Urinary bladder (tissue), 4 donors: ENCODE data around the gene STX10. TPM values are rescaled to one million over a fixed set of nuclear protein-coding genes. Genes with fewer than 3 reads are reported as not detected.
"Not testable (repeated sequence)": the region's sequence is repeated elsewhere in the genome, so short reads cannot be mapped to it uniquely, and the experiment has no call there.

Experiments
- DNase-seq: peaks from one replicate; pipeline ENCODE4 v3.0.0-alpha.2; 2015; ENCODE audit errors: extremely low spot score
- H3K27ac ChIP-seq: one replicate; pipeline ENCODE4 v1.5.1; 2013; ENCODE audit warnings: low read depth, mild to moderate bottlenecking, moderate library complexity
- H3K36me3 ChIP-seq: one replicate; pipeline ENCODE4 v1.6.1; 2013; ENCODE audit warnings: mild to moderate bottlenecking, moderate library complexity; ENCODE audit not compliant: insufficient read depth
- H3K4me1 ChIP-seq: one replicate; pipeline ENCODE4 v1.6.1; 2013; ENCODE audit warnings: mild to moderate bottlenecking, moderate library complexity; ENCODE audit not compliant: insufficient read depth
- H3K4me3 ChIP-seq: one replicate; pipeline ENCODE4 v1.5.1; 2013; ENCODE audit warnings: low read depth, low read length
- WGBS: extraction: QIAGEN DNeasy Blood & Tissue Kit; methylation state at CpG from one replicate; pipeline ENCODE4 v1.1.7; 2013; 5-methylcytosine and 5-hydroxymethylcytosine counted together
- polyA plus RNA-seq: library from polyadenylated mRNA; stranded (reverse); fragments of 200-250 nt; gene quantifications from one replicate; pipeline ENCODE4 v1.2.3, GENCODE V29; 2013
- total RNA-seq: library from RNA; depleted of rRNA; stranded (reverse); fragments of >200 nt; gene quantifications from one replicate; pipeline ENCODE4 v1.2.3, GENCODE V29; 2014
- donor health status: healthy with polysubstance abuse.
- donor health status: healthy.

Gene STX10, protein sequence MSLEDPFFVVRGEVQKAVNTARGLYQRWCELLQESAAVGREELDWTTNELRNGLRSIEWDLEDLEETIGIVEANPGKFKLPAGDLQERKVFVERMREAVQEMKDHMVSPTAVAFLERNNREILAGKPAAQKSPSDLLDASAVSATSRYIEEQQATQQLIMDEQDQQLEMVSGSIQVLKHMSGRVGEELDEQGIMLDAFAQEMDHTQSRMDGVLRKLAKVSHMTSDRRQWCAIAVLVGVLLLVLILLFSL
- total RNA-seq = 26.4 TPM
- polyA plus RNA-seq = 76.1 TPM

DNA sequence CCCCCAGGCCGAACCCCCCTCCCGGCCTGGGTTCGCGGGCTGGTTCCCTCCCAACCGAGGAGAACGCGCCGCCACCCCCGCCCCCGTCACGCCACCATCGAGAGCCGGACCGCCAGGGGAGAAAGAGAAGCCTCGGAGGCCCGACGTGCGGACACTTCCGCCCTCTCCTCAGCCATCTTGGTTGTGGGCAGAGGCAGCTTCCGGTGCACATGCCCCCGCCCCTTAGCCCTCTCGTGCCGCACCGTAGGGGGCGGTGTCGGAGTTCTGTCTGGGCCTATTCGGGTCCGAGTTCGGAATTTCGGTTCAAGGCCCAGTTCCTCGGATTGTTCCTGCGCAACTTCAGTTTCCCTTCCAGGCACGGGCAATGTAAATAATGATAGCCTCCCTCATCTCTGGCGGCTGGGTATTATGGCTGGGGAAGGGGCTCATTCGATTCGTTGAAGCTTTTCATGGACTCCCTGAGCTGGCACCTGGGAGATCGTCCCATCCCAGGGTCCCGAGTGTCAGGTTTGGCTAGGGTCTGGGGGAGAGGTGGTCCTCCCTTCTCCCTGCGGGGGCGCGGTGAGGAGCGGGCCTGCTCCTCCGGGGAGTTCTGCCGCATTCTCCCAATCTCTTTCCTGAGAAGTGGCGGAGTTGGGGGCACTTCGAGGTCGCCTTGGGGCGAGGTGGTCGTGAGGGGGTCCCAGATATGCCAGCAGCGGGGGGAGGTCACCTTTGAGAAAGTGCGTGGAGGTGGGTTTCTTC lies at the start of gene STX10, which contains the start of gene IER2:
STX10 (minus strand) TSS at position 189 of the 744 bp plus-strand sequence. CDS start 202 bp downstream, outside the sequence.
IER2 (plus strand) TSS at position 225 of the 744 bp plus-strand sequence. CDS start 2,776 bp downstream, outside the sequence.
- DNase-seq = peak; percentile 89
- WGBS = under 1% methylated on average over 51 of the region's 51 CpGs
- H3K27ac ChIP-seq = peak within 1 kb of the TSS; percentile 98
- peak within 1 kb of the TSS; percentile 57 for H3K4me3 ChIP-seq
- peaks cover 2% of the 10 kb centered on the region for H3K4me1 ChIP-seq
- H3K36me3 ChIP-seq = no peaks in the 10 kb centered on the region

DNA sequence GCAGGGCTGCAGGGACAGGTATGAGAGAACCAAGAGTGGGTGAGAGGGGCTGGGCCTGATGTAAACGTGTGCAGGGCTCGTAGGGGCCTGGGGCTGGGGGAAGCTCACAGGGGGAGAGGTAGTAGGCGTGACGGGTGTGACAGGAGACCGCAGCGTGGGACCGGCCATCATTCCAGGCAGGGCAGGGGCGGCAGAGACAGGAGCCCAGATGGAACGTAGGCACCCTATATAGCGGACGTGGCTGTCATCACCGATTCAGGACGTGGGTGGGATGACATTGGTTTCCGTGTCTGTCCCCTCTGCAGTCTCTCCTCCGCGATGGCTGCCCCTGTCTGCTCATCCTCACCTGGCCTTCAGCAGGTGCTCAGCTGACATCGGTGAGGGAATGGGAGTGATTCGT lies 48.5 kb upstream of the STX10 start:
- 84% methylated on average over 18 of the region's 18 CpGs for WGBS
- Histone ChIP-seq H3K4me1 (no peaks in the 10 kb centered on the region), H3K36me3 (no peaks in the 10 kb centered on the region), H3K27ac (no peak overlapping the region), H3K4me3 (no peak overlapping the region)
- no peak for DNase-seq

DNA sequence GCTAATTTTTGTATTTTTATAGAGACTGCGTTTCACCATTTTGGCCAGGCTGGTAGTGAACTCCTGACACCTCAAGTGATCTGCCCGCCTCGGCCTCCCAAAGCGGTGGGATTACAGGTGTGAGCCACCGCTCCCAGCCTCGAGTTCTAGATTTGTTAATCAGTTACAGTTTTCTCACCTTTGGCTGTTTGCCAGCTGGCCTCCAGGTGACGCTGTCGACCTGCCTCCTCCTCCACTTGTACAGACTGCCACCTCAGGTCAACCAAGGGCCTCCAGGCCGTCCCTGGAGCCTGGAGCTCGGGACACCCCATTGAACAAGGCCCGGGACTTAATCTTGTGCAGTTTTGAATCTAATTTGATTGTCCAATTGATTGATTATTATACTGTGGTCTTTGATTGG lies 45.5 kb upstream of the STX10 start:
- DNase-seq = no peak
- Histone ChIP-seq H3K36me3 (no peaks in the 10 kb centered on the region), H3K4me1 (no peaks in the 10 kb centered on the region), H3K4me3 (no peak overlapping the region), H3K27ac (no peak overlapping the region)
- 67% methylated on average over 11 of the region's 11 CpGs for WGBS

DNA sequence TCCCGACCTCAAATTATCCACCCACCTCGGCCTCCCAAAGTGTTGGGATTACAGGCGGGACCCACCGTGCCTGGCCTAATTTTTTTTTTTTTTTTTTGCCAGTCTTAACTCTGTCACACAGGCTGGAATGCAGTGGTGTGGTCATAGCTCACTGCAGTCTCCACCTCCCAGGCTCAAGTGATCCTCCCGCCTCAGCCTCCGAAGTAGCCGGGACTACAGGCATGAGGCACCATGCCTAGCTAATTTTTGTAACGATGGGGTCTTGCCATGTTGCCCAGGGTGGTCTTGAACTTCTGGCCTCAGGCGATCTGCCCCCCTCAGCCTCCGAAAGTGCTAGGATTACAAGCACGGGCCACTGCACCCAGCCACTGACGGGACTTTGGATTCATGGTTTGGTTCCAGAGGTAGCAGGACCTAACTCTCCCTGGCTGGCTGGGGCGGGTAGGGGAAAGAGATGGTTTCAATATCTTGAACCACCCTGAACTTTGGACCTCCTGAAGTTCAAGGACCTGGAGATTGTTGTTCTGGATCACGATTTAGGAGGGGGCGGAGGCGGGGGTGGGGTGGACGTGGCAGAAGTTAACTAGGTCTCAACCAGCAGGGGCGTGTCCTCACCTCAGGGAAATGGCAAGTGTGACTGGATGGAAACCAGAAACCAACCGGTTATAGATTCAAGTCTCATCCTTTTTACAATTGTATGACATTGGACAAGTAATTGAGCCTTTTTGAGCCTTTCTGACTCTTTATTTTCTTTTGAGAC lies 40.8 kb upstream of the STX10 start:
- Histone ChIP-seq H3K4me3 (no peak overlapping the region), H3K36me3 (no peaks in the 10 kb centered on the region), H3K4me1 (no peaks in the 10 kb centered on the region), H3K27ac (no peak overlapping the region)
- DNase-seq = no peak
- WGBS = 73% methylated on average over 19 of the region's 19 CpGs

DNA sequence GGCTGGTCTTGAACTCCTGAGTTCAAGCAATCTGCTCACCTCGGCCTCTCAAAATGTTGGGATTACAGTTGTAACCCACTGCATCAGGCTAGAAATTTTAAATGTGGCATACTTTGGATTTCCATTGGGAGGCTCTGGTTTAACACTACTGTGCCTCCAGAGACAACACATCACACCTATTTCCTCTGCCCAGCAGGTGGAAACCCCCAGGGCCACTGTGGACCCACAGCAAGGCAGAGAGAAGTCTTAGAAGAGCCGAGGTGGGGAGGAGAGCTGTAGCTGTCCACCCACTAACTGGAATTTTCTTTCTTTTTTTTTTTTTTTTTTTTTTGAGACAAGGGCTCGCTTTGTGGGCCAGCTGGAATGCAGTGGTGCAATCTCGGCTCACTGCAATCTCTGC lies 39.4 kb upstream of the STX10 start:
- 76% methylated on average over 4 of the region's 4 CpGs for WGBS
- H3K4me1 ChIP-seq = no peaks in the 10 kb centered on the region
- no peaks in the 10 kb centered on the region for H3K36me3 ChIP-seq
- H3K27ac ChIP-seq = no peak overlapping the region
- no peak for DNase-seq
- H3K4me3 ChIP-seq = no peak overlapping the region

DNA sequence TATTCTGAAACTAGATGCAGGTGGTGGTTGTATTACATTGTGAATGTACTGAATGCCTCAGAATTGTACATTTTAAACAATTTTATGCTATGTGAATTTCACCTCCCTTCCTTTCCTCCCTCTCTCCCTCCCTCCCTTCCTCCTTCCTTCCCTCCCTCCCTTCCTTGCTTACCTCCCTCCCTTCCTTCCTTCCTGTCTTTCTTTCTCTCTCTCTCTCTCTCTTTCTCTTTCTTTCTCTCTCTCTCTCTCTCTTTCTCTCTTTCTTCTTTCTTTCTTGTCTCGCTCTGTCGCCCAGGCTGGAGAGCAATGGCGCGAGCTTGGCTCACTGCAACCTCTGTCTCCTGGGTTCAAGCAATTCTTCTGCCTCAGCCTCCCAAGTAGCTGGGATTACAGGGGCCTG lies 37.2 kb upstream of the STX10 start:
- no peak overlapping the region for H3K4me3 ChIP-seq
- DNase-seq = no peak
- H3K27ac ChIP-seq = no peak overlapping the region
- WGBS = 96% methylated on average over 4 of the region's 4 CpGs
- no peaks in the 10 kb centered on the region for H3K36me3 ChIP-seq
- H3K4me1 ChIP-seq = no peaks in the 10 kb centered on the region

DNA sequence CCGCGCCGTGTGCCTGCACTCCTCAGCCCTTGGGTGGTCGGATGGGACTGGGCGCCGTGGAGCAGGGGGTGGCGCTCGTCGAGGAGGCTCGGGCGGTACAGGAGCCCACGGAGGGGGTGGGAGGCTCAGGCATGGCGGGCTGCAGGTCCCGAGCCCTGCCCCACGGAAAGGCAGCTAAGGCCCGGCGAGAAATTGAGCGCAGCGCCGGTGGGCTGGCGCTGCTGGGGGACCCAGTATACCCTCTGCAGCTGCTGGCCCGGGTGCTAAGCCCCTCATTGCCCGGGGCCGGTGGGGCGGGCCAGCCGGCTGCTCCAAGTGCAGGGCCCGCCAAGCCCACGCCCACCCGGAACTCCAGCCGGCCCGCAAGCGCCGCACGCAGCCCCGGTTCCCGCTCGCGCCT lies 36.5 kb upstream of the STX10 start:
- not testable (repeated sequence) for DNase-seq, H3K4me1 ChIP-seq, H3K27ac ChIP-seq, H3K4me3 ChIP-seq, H3K36me3 ChIP-seq
- WGBS = 90% methylated on average over 38 of the region's 38 CpGs

DNA sequence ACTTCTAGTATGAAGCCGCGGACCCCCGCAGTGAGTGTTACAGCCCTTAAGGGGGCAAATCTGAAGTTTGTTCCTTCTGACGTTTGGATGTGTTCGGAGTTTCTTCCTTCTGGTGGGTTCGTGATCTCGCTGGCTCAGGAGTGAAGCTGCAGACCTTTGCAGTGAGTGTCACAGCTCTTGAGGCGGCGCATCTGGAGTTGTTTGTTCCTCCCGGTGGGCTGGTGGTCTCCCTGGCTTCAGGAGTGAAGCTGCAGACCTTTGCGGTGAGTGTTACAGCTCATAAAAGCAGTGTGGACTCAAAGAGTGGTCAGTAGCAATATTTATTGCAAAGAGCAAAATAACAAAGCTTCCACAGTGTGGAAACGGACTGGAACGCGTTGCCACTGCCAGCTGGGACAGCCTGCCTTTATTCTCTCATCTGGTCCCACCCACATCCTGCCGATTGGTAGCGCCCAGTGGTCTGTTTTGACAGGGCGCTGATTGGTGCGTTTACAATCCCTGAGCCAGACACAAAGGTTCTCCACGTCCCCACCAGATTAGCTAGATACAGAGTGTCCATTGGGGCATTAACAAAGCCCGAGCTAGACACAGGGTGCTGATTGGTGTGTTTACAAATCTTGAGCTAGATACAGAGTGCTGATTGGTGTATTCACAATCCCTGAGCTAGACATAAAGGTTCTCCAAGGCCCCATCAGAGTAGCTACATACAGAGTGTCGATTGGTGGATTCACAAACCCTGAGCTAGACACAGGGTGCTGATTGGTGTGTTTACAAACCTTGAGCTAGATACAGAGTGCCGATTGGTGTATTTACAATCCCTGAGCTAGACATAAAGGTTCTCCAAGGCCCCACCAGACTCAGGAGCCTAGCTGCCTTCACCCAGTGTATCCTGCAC lies 35.8 kb upstream of the STX10 start:
- not testable (repeated sequence) for DNase-seq, H3K36me3 ChIP-seq, H3K4me3 ChIP-seq, H3K27ac ChIP-seq, H3K4me1 ChIP-seq
- 59% methylated on average over 22 of the region's 22 CpGs for WGBS

DNA sequence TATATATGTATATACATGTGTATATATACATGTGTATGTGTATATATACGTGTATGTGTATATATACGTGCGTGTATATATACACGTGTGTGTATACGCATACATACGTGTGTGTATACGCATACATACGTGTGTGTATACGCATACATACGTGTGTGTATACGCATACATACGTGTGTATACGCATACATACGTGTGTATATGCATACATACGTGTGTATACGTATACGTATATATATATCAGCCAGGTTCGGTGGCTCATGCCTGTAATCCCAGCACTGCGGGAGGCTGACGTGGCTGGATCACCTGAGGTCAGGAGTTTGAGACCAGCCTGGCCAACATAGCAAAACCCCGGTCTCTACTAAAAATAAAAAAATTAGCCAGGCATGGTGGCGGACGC lies 34.8 kb upstream of the STX10 start:
- H3K36me3 ChIP-seq, DNase-seq, H3K4me3 ChIP-seq, H3K4me1 ChIP-seq, H3K27ac ChIP-seq: not testable (repeated sequence)
- WGBS = 91% methylated on average over 23 of the region's 23 CpGs

DNA sequence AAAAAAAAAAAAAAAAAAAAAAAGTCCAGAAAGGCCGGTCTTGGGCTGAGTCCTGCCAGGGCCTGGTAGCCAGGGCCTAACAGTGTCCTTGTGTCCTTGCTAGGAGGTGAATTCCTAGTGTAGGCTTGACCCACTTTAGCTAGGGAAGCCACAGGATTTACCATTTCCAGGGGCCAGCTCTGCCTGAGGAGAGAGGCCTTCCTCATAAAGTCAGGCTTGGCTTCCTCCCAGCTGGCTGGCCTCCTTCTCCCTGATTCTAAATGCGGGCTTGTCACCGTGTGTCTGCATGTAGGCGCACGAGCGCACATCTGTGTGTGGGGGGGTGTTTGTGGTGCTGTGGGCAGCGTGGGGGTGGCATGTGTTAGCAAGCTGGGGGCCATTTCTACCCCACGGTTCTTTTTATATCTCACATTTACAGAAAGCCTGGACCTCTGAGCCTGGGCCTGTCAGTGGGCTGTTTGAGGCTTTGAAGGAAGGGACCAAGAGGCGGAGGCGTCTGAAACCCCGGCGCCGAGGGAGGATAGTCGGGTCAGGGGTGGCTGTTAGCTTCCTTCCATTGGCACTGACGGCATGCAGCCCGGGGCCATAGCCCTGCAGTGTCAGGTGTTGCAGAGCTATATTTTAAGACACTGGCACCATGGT lies 31.7 kb upstream of the STX10 start:
- whole genome bisulfite sequencing = 11% methylated on average over 16 of the region's 16 CpGs
- Histone ChIP-seq H3K4me1 (peaks cover 3% of the 10 kb centered on the region), H3K36me3 (no peaks in the 10 kb centered on the region), H3K27ac (no peak overlapping the region), H3K4me3 (no peak overlapping the region)
- peak; percentile 57 for DNase-seq

DNA sequence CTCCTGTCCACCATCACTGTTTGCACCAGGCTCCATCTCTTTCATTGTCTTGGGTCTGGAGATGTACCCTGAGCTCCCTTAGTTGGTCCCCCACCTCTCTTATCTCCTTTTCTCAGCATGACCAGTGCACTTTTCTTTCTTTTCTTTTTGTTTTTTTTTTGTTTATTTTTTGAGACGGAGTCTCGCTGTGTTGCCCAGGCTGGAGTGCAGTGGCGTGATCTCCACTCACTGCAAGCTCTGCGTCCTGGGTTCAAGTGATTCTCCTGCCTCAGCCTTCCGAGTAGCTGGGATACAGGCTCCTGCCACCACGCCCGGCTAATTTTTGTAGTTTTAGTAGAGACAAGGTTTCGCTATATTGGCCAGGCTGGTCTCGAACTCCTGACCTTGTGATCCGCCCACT lies 28.1 kb upstream of the STX10 start:
- WGBS = 91% methylated on average over 10 of the region's 10 CpGs
- H3K27ac ChIP-seq, H3K4me1 ChIP-seq, H3K4me3 ChIP-seq, H3K36me3 ChIP-seq, DNase-seq: not testable (repeated sequence)

DNA sequence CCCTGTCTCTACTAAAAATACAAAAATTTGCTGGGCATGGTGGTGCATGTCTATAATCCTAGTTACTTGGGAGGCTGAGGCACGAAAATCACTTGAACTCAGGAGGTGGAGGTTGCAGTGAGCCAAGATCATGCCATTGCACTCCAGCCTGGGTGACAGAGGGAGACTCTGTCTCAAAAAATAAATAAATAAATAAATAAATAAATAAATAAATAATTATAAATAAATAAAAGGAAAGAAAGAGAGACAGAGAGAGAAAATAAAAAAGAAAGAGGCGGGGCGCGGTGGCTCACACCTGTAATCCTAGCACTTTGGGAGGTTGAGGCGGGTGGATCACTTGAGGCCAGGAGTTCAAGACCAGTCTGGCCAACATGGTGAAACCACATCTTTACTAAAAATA lies 27.4 kb upstream of the STX10 start:
- WGBS = 96% methylated on average over 5 of the region's 5 CpGs
- not testable (repeated sequence) for H3K4me3 ChIP-seq, H3K27ac ChIP-seq, H3K36me3 ChIP-seq, DNase-seq, H3K4me1 ChIP-seq

DNA sequence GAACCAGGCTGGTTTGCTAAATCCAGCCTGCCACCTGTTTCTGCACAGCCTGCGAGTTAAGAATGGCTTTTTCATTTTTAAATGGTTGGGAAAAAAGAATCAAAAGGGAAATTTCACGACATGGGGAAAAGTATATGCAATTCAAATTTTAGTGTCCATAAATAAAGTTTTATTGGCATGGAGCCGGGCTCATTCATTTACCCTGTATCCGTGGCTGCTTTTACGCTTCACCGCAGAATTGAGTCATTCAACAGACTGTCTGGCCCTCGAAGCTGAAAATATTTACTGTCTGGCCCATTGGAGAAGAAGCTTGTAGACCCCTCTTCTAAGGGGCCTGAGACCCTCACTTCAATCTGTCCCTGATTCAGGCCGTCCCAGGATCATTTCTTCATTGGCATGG lies 26.2 kb upstream of the STX10 start:
- Histone ChIP-seq H3K36me3 (no peaks in the 10 kb centered on the region), H3K4me3 (no peak overlapping the region), H3K4me1 (peaks cover 4% of the 10 kb centered on the region), H3K27ac (no peak overlapping the region)
- WGBS = 72% methylated on average over 8 of the region's 8 CpGs
- DNase-seq = no peak
